ENCODE results near the gene TREH.
A peak's percentile ranks its signal among the peaks of the same experiment; 100 is the strongest.

Gene TREH

GRCh38 chr11:118635642-118636041, 43.8 kb downstream of the TREH start:
- Histone ChIP-seq H3K9ac (ENCODE audit: low read length in 2 of 2) (peak overlapping the region in 1 of 2 donors; percentile 72), H3K36me3 (ENCODE audit: control insufficient read depth in 2 of 2, insufficient read depth in 2 of 2, low read length in 2 of 2) (peaks cover 28 to 37% of the 10 kb centered on the region in 2 donors), H3K27ac (ENCODE audit: low read length) (peak overlapping the region; percentile 81), H3K4me3 (ENCODE audit: low read length in 2 of 2) (peak overlapping the region; percentile 58 to 71), H3K9me3 (ENCODE audit: control insufficient read depth in 2 of 2, low read length in 2 of 2) (no peaks in the 10 kb centered on the region), H3K27me3 (ENCODE audit: control insufficient read depth in 1 of 2, insufficient read depth in 2 of 2, low read length in 2 of 2) (no peaks in the 10 kb centered on the region), H3K4me1 (ENCODE audit: control insufficient read depth, insufficient read depth, low read length) (peaks cover 50% of the 10 kb centered on the region)

GRCh38 chr11:118635237-118635591, 44.2 kb downstream of the TREH start:
- Histone ChIP-seq H3K27ac (ENCODE audit: low read length) (peak overlapping the region; percentile 81), H3K4me3 (ENCODE audit: low read length in 2 of 2) (peak overlapping the region; percentile 58 to 71), H3K27me3 (ENCODE audit: control insufficient read depth in 1 of 2, insufficient read depth in 2 of 2, low read length in 2 of 2) (no peaks in the 10 kb centered on the region), H3K9me3 (ENCODE audit: control insufficient read depth in 2 of 2, low read length in 2 of 2) (no peaks in the 10 kb centered on the region), H3K36me3 (ENCODE audit: control insufficient read depth in 2 of 2, insufficient read depth in 2 of 2, low read length in 2 of 2) (peaks cover 28 to 37% of the 10 kb centered on the region in 2 donors), H3K4me1 (ENCODE audit: control insufficient read depth, insufficient read depth, low read length) (peaks cover 46% of the 10 kb centered on the region), H3K9ac (ENCODE audit: low read length in 2 of 2) (peak overlapping the region; percentile 55 to 72)

- H3K9ac ChIP-seq (ENCODE audit: low read length in 2 of 2) = peak overlapping the region; percentile 72 to 76
- H3K27ac ChIP-seq (ENCODE audit: low read length) = peak overlapping the region; percentile 81
- H3K27me3 ChIP-seq (ENCODE audit: control insufficient read depth in 1 of 2, insufficient read depth in 2 of 2, low read length in 2 of 2) = no peaks in the 10 kb centered on the region
- H3K4me1 ChIP-seq (ENCODE audit: control insufficient read depth, insufficient read depth, low read length) = peaks cover 43% of the 10 kb centered on the region
- peaks cover 25 to 32% of the 10 kb centered on the region in 2 donors for H3K36me3 ChIP-seq (ENCODE audit: control insufficient read depth in 2 of 2, insufficient read depth in 2 of 2, low read length in 2 of 2)
- peak overlapping the region; percentile 58 to 71 for H3K4me3 ChIP-seq (ENCODE audit: low read length in 2 of 2)
- H3K9me3 ChIP-seq (ENCODE audit: control insufficient read depth in 2 of 2, low read length in 2 of 2) = no peaks in the 10 kb centered on the region
Observed at GRCh38 chr11:118634431-118635236, 44.8 kb downstream of the TREH start.

- H3K9ac ChIP-seq (ENCODE audit: low read length in 2 of 2) = peak overlapping the region; percentile 72 to 76
- H3K4me3 ChIP-seq (ENCODE audit: low read length in 2 of 2) = peak overlapping the region in 1 of 2 donors; percentile 71
- peaks cover 27 to 37% of the 10 kb centered on the region in 2 donors for H3K36me3 ChIP-seq (ENCODE audit: control insufficient read depth in 2 of 2, insufficient read depth in 2 of 2, low read length in 2 of 2)
- peak overlapping the region; percentile 81 for H3K27ac ChIP-seq (ENCODE audit: low read length)
- H3K27me3 ChIP-seq (ENCODE audit: control insufficient read depth in 1 of 2, insufficient read depth in 2 of 2, low read length in 2 of 2) = no peaks in the 10 kb centered on the region
- H3K9me3 ChIP-seq (ENCODE audit: control insufficient read depth in 2 of 2, low read length in 2 of 2) = no peaks in the 10 kb centered on the region
- H3K4me1 ChIP-seq (ENCODE audit: control insufficient read depth, insufficient read depth, low read length) = peaks cover 46% of the 10 kb centered on the region
Observed at GRCh38 chr11:118633979-118634378, 45.5 kb downstream of the TREH start.

GRCh38 chr11:118633319-118633690, 46.1 kb downstream of the TREH start:
- Histone ChIP-seq H3K9ac (ENCODE audit: low read length in 2 of 2) (peak overlapping the region in 1 of 2 donors; percentile 76), H3K36me3 (ENCODE audit: control insufficient read depth in 2 of 2, insufficient read depth in 2 of 2, low read length in 2 of 2) (peaks cover 34 to 35% of the 10 kb centered on the region in 2 donors), H3K27me3 (ENCODE audit: control insufficient read depth in 1 of 2, insufficient read depth in 2 of 2, low read length in 2 of 2) (no peaks in the 10 kb centered on the region)

GRCh38 chr11:118632577-118633318, 46.7 kb downstream of the TREH start:
- peaks cover 47% of the 10 kb centered on the region for H3K4me1 ChIP-seq (ENCODE audit: control insufficient read depth, insufficient read depth, low read length)
- H3K4me3 ChIP-seq (ENCODE audit: low read length in 2 of 2) = no peak overlapping the region
- peak overlapping the region; percentile 81 for H3K27ac ChIP-seq (ENCODE audit: low read length)
- no peaks in the 10 kb centered on the region for H3K9me3 ChIP-seq (ENCODE audit: control insufficient read depth in 2 of 2, low read length in 2 of 2)
- peaks cover 37 to 38% of the 10 kb centered on the region in 2 donors for H3K36me3 ChIP-seq (ENCODE audit: control insufficient read depth in 2 of 2, insufficient read depth in 2 of 2, low read length in 2 of 2)
- H3K27me3 ChIP-seq (ENCODE audit: control insufficient read depth in 1 of 2, insufficient read depth in 2 of 2, low read length in 2 of 2) = no peaks in the 10 kb centered on the region
- H3K9ac ChIP-seq (ENCODE audit: low read length in 2 of 2) = no peak overlapping the region

More at GRCh38 chr11:118633319-118633690, 46.1 kb downstream of the TREH start:
- Histone ChIP-seq H3K4me1 (ENCODE audit: control insufficient read depth, insufficient read depth, low read length) (peaks cover 47% of the 10 kb centered on the region), H3K9me3 (ENCODE audit: control insufficient read depth in 2 of 2, low read length in 2 of 2) (no peaks in the 10 kb centered on the region), H3K4me3 (ENCODE audit: low read length in 2 of 2) (no peak overlapping the region), H3K27ac (ENCODE audit: low read length) (peak overlapping the region; percentile 81)

GRCh38 chr11:118631142-118631909, 48.1 kb downstream of the TREH start:
- Histone ChIP-seq H3K4me3 (ENCODE audit: low read length in 2 of 2) (no peak overlapping the region), H3K27ac (ENCODE audit: low read length) (no peak overlapping the region)

GRCh38 chr11:118629761-118630661, 49.4 kb downstream of the TREH start:
- no peak overlapping the region for H3K9ac ChIP-seq (ENCODE audit: low read length in 2 of 2)
- peak overlapping the region in 1 of 2 donors; percentile 8 for H3K4me3 ChIP-seq (ENCODE audit: low read length in 2 of 2)
- H3K36me3 ChIP-seq (ENCODE audit: control insufficient read depth in 2 of 2, insufficient read depth in 2 of 2, low read length in 2 of 2) = peaks cover 39 to 47% of the 10 kb centered on the region in 2 donors
- no peak overlapping the region for H3K27ac ChIP-seq (ENCODE audit: low read length)
- H3K27me3 ChIP-seq (ENCODE audit: control insufficient read depth in 1 of 2, insufficient read depth in 2 of 2, low read length in 2 of 2) = no peaks in the 10 kb centered on the region
- no peaks in the 10 kb centered on the region for H3K9me3 ChIP-seq (ENCODE audit: control insufficient read depth in 2 of 2, low read length in 2 of 2)
- peaks cover 38% of the 10 kb centered on the region for H3K4me1 ChIP-seq (ENCODE audit: control insufficient read depth, insufficient read depth, low read length)

More at GRCh38 chr11:118631142-118631909, 48.1 kb downstream of the TREH start:
- peaks cover 37 to 40% of the 10 kb centered on the region in 2 donors for H3K36me3 ChIP-seq (ENCODE audit: control insufficient read depth in 2 of 2, insufficient read depth in 2 of 2, low read length in 2 of 2)
- no peak overlapping the region for H3K9ac ChIP-seq (ENCODE audit: low read length in 2 of 2)
- H3K9me3 ChIP-seq (ENCODE audit: control insufficient read depth in 2 of 2, low read length in 2 of 2) = no peaks in the 10 kb centered on the region
- H3K27me3 ChIP-seq (ENCODE audit: control insufficient read depth in 1 of 2, insufficient read depth in 2 of 2, low read length in 2 of 2) = no peaks in the 10 kb centered on the region
- peaks cover 45% of the 10 kb centered on the region for H3K4me1 ChIP-seq (ENCODE audit: control insufficient read depth, insufficient read depth, low read length)

- no peak overlapping the region for H3K9ac ChIP-seq (ENCODE audit: low read length in 2 of 2)
- H3K4me1 ChIP-seq (ENCODE audit: control insufficient read depth, insufficient read depth, low read length) = peaks cover 29% of the 10 kb centered on the region
- H3K27ac ChIP-seq (ENCODE audit: low read length) = no peak overlapping the region
- no peaks in the 10 kb centered on the region for H3K9me3 ChIP-seq (ENCODE audit: control insufficient read depth in 2 of 2, low read length in 2 of 2)
- no peak overlapping the region for H3K4me3 ChIP-seq (ENCODE audit: low read length in 2 of 2)
- no peaks in the 10 kb centered on the region for H3K27me3 ChIP-seq (ENCODE audit: control insufficient read depth in 1 of 2, insufficient read depth in 2 of 2, low read length in 2 of 2)
- H3K36me3 ChIP-seq (ENCODE audit: control insufficient read depth in 2 of 2, insufficient read depth in 2 of 2, low read length in 2 of 2) = peaks cover 41 to 54% of the 10 kb centered on the region in 2 donors
Observed at GRCh38 chr11:118628861-118629549, 50.4 kb downstream of the TREH start.
